Heart right ventricle (tissue), 16 donors: ENCODE data around the gene AIFM1. TPM values are rescaled to one million over a fixed set of nuclear protein-coding genes. Genes with fewer than 3 reads are reported as not detected.
A peak's percentile ranks its signal among the peaks of the same experiment; 100 is the strongest.

Source experiments
- ATAC-seq, 8 donors: fragments of 200-7000 bp; cut with Tn5 transposase; one replicate each; pipeline ENCODE4 v1.9.1; 2020; ENCODE audit warnings: mild to moderate bottlenecking in 8 of 8, moderate library complexity in 8 of 8, moderate number of reproducible peaks in 1 of 8
- DNase-seq, 2 donors: peaks; one replicate each; pipeline ENCODE4 v3.0.0-alpha.2; 2020
- H3K27ac ChIP-seq, 10 donors: fragments of 200-600 bp; sonication (generic) in 2 of 10; one replicate each; pipeline versions ENCODE4 v1.5.0 to v1.8.0; 2020 to 2022; ENCODE audit warnings: mild to moderate bottlenecking in 3 of 10
- H3K27me3 ChIP-seq, 7 donors: fragments of 200-600 bp; one replicate each; pipeline ENCODE4 v1.8.0; 2021 to 2022; ENCODE audit warnings: mild to moderate bottlenecking in 2 of 7
- H3K36me3 ChIP-seq, 9 donors: fragments of 200-600 bp; sonication (generic) in 1 of 9; one replicate each; pipeline versions ENCODE4 v1.5.0 to v1.8.0; 2020 to 2022; ENCODE audit warnings: mild to moderate bottlenecking in 2 of 9
- H3K4me1 ChIP-seq, 9 donors: fragments of 200-600 bp; sonication (generic) in 1 of 9; one replicate each; pipeline versions ENCODE4 v1.5.0 to v1.8.0; 2020 to 2022; ENCODE audit warnings: mild to moderate bottlenecking in 4 of 9
- H3K4me3 ChIP-seq, 10 donors: fragments of 200-600 bp; sonication (generic) in 2 of 10; one replicate each; pipeline versions ENCODE4 v1.5.0 to v1.8.0; 2020 to 2022; ENCODE audit warnings: mild to moderate bottlenecking in 7 of 10, moderate library complexity in 2 of 10
- H3K9me3 ChIP-seq, 11 donors: fragments of 200-600 bp in 10 of 11; sonication (generic) in 2 of 11; one replicate each; pipeline versions ENCODE4 v1.5.0 to v1.8.0; 2013 to 2022; ENCODE audit warnings: mild to moderate bottlenecking in 2 of 11, control low read depth in 1 of 11, moderate library complexity in 1 of 11
- WGBS, 2 donors: extraction: QIAGEN DNeasy Blood & Tissue Kit; methylation state at CpG; one replicate each; pipeline ENCODE4 v1.1.7; 2013; ENCODE audit warnings: inconsistent platforms in 1 of 2; 5-methylcytosine and 5-hydroxymethylcytosine counted together
- intact Hi-C, 10 donors: fragments of 100-400 bp; cut with DNase I; formaldehyde crosslinking; loops; one replicate each; pipeline versions ENCODE4 v1.11.1 to v1.14.2; 2022
- polyA plus RNA-seq, 2 donors: library from polyadenylated mRNA; stranded (reverse); fragments of 200-250 nt; gene quantifications; one replicate each; pipeline ENCODE4 v1.2.3, GENCODE V29; 2013
- total RNA-seq, 10 donors: library from RNA; stranded (reverse); fragmentation: NEBNext Ultra II Directional in 3 of 10; extraction: Animal tissue kit (Norgen Biotek cat#: 25700) in 3 of 10; gene quantifications; one replicate each; pipeline versions ENCODE4 v1.2.1 to v1.2.4, GENCODE V29; 2021 to 2023
- TF ChIP-seq, protein P1 (sequence below), 9 donors: fragments of 200-600 bp; sonication (generic) in 2 of 9; IDR thresholded peaks; one replicate each; pipeline versions ENCODE4 v1.5.0 to v1.8.0; 2021 to 2022; ENCODE audit warnings: antibody characterized with exemption in 9 of 9, mild to moderate bottlenecking in 5 of 9, moderate library complexity in 1 of 9
- donor health status: Arrhythmogenic right ventricular cardiomyopathy.
- donor health status: ischemic (EF 13 %, LVEDD 7.1; RV severe dilation, severe dysfunction).
- donor health status: healthy with polysubstance abuse.
- donor health status: DM: no; HTN: yes; CAD: no.
- donor health status: DM: no; HTN: no; CAD: no.
- donor health status: ischemic (EF 25% LVEDD 6.9; RV normal size, moderate dysfunction).
- donor health status: ischemic (EF 25% LVEDD 5.7; RV mildly dilated, moderate dysfunction).
- donor health status: healthy.
- donor health status: DM: yes; HTN: yes; CAD: no.
- donor health status: Ischemic cardiomyopathy.
- donor health status: ischemic (EF 35%, LVEDD 5.7; RV mildly dilated, moderate dysfunction).
- donor health status: nonischemic (EF 11% LVEDD 7.7; RV severe dilation, severe dysfunction).
- donor health status: DM: yes; HTN: yes; CAD: no.
- donor health status: PGD.
- donor health status: ischemic (EF 29% LVEDD 5.4; RV normal size, mild dysfunction).
- donor health status: nonischemic (EF 23%, LVEDD 6.1; RV moderate dilation, normal function).

AIFM1 gene
- total and polyA plus RNA-seq, 12 donors, result 93.8 to 165 (median 141) TPM

DNA sequence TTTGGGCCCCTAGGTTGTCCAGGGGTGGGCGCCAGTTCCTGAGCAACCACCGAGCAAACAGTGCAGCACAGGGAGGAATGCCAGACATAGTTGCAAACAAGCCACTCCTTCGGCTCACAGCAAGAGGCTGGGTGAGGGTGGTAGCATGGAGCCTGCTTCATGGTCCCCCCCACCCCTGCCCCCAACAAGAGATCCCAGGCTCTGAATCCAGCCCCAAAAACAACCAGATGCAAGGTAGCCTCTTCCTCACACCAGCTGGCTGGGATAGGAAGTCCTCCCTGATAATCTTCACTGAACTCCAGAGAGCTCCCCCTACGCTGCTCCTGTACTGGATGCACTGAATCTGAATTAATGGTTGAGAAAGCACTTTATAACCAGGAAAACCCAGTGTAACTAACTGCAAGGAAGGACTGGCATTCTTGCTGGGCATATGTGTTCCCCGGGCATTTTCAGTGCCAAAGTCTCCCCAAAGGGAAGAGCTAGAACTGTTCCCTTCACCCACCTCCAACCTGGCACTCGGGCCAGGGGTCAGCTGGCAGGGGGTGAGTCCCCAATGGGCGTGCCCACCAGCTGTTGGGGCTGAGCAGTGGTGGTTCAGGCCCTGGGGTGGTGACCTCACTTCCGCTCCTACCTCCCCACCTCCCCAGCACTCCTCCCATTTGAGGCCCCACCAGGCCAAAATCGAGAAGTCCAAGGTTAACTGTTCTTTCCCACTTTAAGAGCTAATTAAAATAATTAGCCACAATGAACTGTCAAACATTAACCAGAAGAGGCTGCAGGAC is 56.8 kb downstream of the AIFM1 start:
- Histone ChIP-seq H3K4me1 (peaks cover 0 to 32% (median 8%) of the 10 kb centered on the region in 9 donors), H3K27ac (peak overlapping the region in 9 of 10 donors; percentile 70 to 97 (median 91)), H3K4me3 (peak overlapping the region; percentile 43 to 71 (median 64)), H3K27me3 (no peaks in the 10 kb centered on the region), H3K9me3 (no peaks in the 10 kb centered on the region), H3K36me3 (no peaks in the 10 kb centered on the region)
- DNase-seq (peak in 1 of 2 donors; percentile 25), ATAC-seq (peak in 6 of 8 donors; percentile 40 to 67 (median 64))
- WGBS, 2 donors, result 45 to 46% methylated on average over 9 of the region's 9 CpGs
- TF ChIP-seq, protein P1, sequence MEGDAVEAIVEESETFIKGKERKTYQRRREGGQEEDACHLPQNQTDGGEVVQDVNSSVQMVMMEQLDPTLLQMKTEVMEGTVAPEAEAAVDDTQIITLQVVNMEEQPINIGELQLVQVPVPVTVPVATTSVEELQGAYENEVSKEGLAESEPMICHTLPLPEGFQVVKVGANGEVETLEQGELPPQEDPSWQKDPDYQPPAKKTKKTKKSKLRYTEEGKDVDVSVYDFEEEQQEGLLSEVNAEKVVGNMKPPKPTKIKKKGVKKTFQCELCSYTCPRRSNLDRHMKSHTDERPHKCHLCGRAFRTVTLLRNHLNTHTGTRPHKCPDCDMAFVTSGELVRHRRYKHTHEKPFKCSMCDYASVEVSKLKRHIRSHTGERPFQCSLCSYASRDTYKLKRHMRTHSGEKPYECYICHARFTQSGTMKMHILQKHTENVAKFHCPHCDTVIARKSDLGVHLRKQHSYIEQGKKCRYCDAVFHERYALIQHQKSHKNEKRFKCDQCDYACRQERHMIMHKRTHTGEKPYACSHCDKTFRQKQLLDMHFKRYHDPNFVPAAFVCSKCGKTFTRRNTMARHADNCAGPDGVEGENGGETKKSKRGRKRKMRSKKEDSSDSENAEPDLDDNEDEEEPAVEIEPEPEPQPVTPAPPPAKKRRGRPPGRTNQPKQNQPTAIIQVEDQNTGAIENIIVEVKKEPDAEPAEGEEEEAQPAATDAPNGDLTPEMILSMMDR (IDR thresholded peaks at IDR 0.05), result no peak
- intact Hi-C loops, result no loop called here

DNA sequence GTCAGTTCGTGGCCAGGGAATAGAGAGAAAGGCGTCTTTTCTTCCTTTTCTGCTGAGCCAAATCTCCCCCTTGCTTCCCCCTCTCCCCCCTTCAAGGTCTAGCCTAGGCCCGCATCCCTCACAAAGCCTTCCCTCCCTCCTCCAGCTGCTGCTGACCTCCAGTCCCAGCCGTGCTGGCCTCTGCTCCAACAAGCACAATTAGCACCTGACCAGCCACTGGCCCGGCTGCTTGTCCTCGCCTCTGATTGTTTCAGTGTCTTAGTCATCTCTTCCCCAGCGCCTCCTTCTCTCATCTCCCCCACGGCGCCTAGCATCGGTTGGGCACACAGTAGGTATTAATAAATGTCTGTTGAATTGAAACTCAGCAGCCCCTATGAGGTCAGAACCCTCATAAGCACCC is 59.6 kb downstream of the AIFM1 start:
- Histone ChIP-seq H3K4me1 (peaks cover 0 to 42% (median 8%) of the 10 kb centered on the region in 9 donors), H3K36me3 (no peaks in the 10 kb centered on the region), H3K4me3 (no peak overlapping the region), H3K27ac (peak overlapping the region in 3 of 10 donors; percentile 9 to 67 (median 12)), H3K9me3 (no peaks in the 10 kb centered on the region), H3K27me3 (no peaks in the 10 kb centered on the region)
- TF ChIP-seq, protein P1 (IDR thresholded peaks at IDR 0.05), result no peak
- DNase-seq (no peak), ATAC-seq (peak in 1 of 8 donors; percentile 9)
- WGBS, 2 donors, result 48 to 65% methylated on average over 5 to 10 of the region's 10 CpGs
- intact Hi-C loops, result no loop called here

DNA sequence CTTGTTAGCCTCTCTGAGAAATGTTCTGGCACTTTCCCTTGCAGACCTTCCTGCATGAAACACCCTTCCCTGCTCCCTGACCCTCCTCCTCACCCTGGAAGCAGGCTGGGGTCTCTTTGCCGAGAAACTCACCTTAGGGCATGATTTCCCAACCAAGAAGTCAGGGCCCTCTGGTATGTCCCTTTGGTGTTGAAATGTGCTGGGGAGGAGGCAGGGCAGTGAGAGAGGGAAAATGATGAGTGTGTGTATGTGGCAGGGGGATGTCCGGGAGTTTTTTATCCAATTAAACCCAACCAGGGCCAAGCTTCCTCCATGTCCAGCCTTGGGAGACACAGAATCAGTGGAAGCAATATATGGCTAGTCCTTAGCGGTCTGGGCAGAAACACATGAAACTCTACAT is 60.4 kb downstream of the AIFM1 start:
- WGBS, 2 donors, result 87 to 93% methylated on average over 3 of the region's 3 CpGs
- H3K27me3 ChIP-seq, result no peaks in the 10 kb centered on the region
- H3K27ac ChIP-seq, result peak overlapping the region in 2 of 10 donors; percentile 15 to 36
- no peaks in the 10 kb centered on the region for H3K36me3 ChIP-seq
- DNase-seq (no peak), ATAC-seq (no peak)
- H3K4me3 ChIP-seq, result no peak overlapping the region
- no peaks in the 10 kb centered on the region for H3K9me3 ChIP-seq
- H3K4me1 ChIP-seq, result peaks cover under 1 to 49% (median 8%) of the 10 kb centered on the region in 9 donors
- intact Hi-C loops, result no loop called here
- TF ChIP-seq, protein P1 (IDR thresholded peaks at IDR 0.05), result no peak

DNA sequence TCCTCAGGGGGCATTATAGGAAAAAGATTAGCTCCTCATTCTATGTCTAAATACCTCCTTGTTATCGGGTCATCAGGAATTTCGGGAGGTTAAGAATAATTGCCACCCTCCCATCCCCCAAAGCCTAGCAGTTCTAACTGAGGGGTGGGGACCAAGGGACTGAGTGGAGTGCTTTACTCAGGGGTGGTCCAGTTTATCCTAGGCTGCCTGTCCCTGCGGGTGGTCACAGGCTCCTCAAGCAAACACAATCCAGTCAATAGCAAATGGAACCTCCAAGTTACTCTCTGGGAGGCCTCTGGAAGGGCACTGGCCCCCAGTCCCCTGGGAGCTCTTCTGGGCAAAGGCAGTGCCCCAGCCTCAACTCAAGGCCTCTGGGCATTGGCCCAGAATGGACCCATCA is 62.0 kb downstream of the AIFM1 start:
- whole genome bisulfite sequencing, 2 donors, result 59 to 62% methylated on average over 3 of the region's 3 CpGs
- no peaks in the 10 kb centered on the region for H3K36me3 ChIP-seq
- ATAC-seq, result no peak
- intact Hi-C loops, result no loop called here
- TF ChIP-seq, protein P1 (IDR thresholded peaks at IDR 0.05), result no peak
- peaks cover 6 to 66% (median 21%) of the 10 kb centered on the region in 9 donors for H3K4me1 ChIP-seq
- no peaks in the 10 kb centered on the region for H3K27me3 ChIP-seq
- peak overlapping the region in 1 of 10 donors; percentile 53 for H3K27ac ChIP-seq
- DNase-seq, result no peak
- H3K4me3 ChIP-seq, result no peak overlapping the region
- H3K9me3 ChIP-seq, result no peaks in the 10 kb centered on the region
